HG02610 (cell line): ENCODE measurements around the gene LCLAT1.
"Not testable (repeated sequence)": the region's sequence is repeated elsewhere in the genome, so short reads cannot be mapped to it uniquely, and the experiment has no call there.

ENCODE experiments used
- ATAC-seq: cut with Tn5 transposase; IDR thresholded peaks from one replicate; pipeline ENCODE4 v1.9.1; 2021; ENCODE audit warnings: mild to moderate bottlenecking, moderate library complexity; ENCODE audit not compliant: unreplicated experiment

The LCLAT1 gene

GRCh38 chr2:30484995-30485394 is 37.9 kb downstream of the LCLAT1 start:
- ATAC-seq: no peak

- no peak for ATAC-seq
These were observed 39.6 kb downstream of the LCLAT1 start for GRCh38 chr2:30486655-30487054.

- ATAC-seq: no peak
These were observed 40.6 kb downstream of the LCLAT1 start for GRCh38 chr2:30487603-30488002.

GRCh38 chr2:30488012-30488659 is 41.1 kb downstream of the LCLAT1 start:
- no peak for ATAC-seq

GRCh38 chr2:30491225-30491624 is 44.2 kb downstream of the LCLAT1 start:
- no peak for ATAC-seq

GRCh38 chr2:30492185-30492584 is 45.1 kb downstream of the LCLAT1 start:
- ATAC-seq: no peak

GRCh38 chr2:30492619-30493018 is 45.6 kb downstream of the LCLAT1 start:
- ATAC-seq: no peak

- no peak for ATAC-seq
These were observed 46.4 kb downstream of the LCLAT1 start for GRCh38 chr2:30493440-30493839.

GRCh38 chr2:30495896-30496295 is 48.9 kb downstream of the LCLAT1 start:
- ATAC-seq: not testable (repeated sequence)

GRCh38 chr2:30499681-30500080 is 52.6 kb downstream of the LCLAT1 start:
- ATAC-seq: no peak

- no peak for ATAC-seq
These were observed 53.7 kb downstream of the LCLAT1 start for GRCh38 chr2:30500699-30501098.

- no peak for ATAC-seq
These were observed 55.3 kb downstream of the LCLAT1 start for GRCh38 chr2:30502310-30502709.

- peak; percentile 34 for ATAC-seq
These were observed 56.1 kb downstream of the LCLAT1 start for GRCh38 chr2:30503007-30503694.

GRCh38 chr2:30503695-30504052 is 56.6 kb downstream of the LCLAT1 start:
- ATAC-seq: peak; percentile 53

- no peak for ATAC-seq
These were observed 57.7 kb downstream of the LCLAT1 start for GRCh38 chr2:30504731-30505130.

- ATAC-seq: peak; percentile 45
These were observed 58.6 kb downstream of the LCLAT1 start for GRCh38 chr2:30505500-30506180.

- ATAC-seq: not testable (repeated sequence)
These were observed 60.4 kb downstream of the LCLAT1 start for GRCh38 chr2:30507460-30507859.

GRCh38 chr2:30509716-30510115 is 62.7 kb downstream of the LCLAT1 start:
- no peak for ATAC-seq

GRCh38 chr2:30510409-30510808 is 63.4 kb downstream of the LCLAT1 start:
- no peak for ATAC-seq

GRCh38 chr2:30511122-30512083 is 64.4 kb downstream of the LCLAT1 start:
- no peak for ATAC-seq
